Gastroesophageal sphincter (tissue), 4 donors: Measurements from ENCODE around the gene EHMT1. TPM values are rescaled to one million over a fixed set of nuclear protein-coding genes. Genes with fewer than 3 reads are reported as not detected.

Source experiments
- ATAC-seq: fragments of 150-250 bp; one replicate; pipeline ENCODE4 v1.9.1; 2016; ENCODE audit warnings: mild to moderate bottlenecking, moderate library complexity
- H3K27ac ChIP-seq, 4 donors: fragments of 200-600 bp; sonication (generic) in 3 of 4; 1 replicate in 3 of 4; 2 replicates in 1 of 4; pipeline ENCODE4 v1.5.1; 2016 to 2019
- H3K27me3 ChIP-seq: fragments of 200-600 bp; sonication (generic); one replicate; pipeline ENCODE4 v1.5.1; 2019
- H3K36me3 ChIP-seq, 2 donors: fragments of 200-600 bp; sonication (generic); one replicate each; pipeline ENCODE4 v1.5.1; 2019; ENCODE audit warnings: control low read depth in 1 of 2
- H3K4me1 ChIP-seq, 3 donors: fragments of 200-600 bp; sonication (generic); 1 replicate in 2 of 3; 2 replicates in 1 of 3; pipeline ENCODE4 v1.5.1; 2016 to 2019; ENCODE audit warnings: control low read depth in 2 of 3
- H3K4me3 ChIP-seq, 2 donors: fragments of 200-600 bp; sonication (generic); one replicate each; pipeline ENCODE4 v1.5.1; 2019; ENCODE audit warnings: mild to moderate bottlenecking in 1 of 2, moderate library complexity in 1 of 2
- H3K9me3 ChIP-seq, 3 donors: fragments of 200-600 bp; sonication (generic); one replicate each; pipeline ENCODE4 v1.5.1; 2017 to 2019; ENCODE audit warnings: control low read depth in 2 of 3
- EP300 ChIP-seq: sonication (generic); formaldehyde crosslinking; IDR thresholded peaks from one replicate; pipeline ENCODE4 v1.6.1; 2017; ENCODE audit warnings: antibody characterized with exemption, mild to moderate bottlenecking
- POLR2A ChIP-seq, 2 donors: fragments of 450-650 bp; IDR thresholded peaks; one replicate each; pipeline ENCODE4 v1.6.1; 2017; ENCODE audit warnings: antibody characterized with exemption in 2 of 2, mild to moderate bottlenecking in 2 of 2, moderate library complexity in 1 of 2
- POLR2AphosphoS5 ChIP-seq: sonication (generic); formaldehyde crosslinking; IDR thresholded peaks from one replicate; pipeline ENCODE4 v1.6.1; 2017; ENCODE audit warnings: antibody characterized with exemption
- WGBS, 2 donors: methylation state at CpG; one replicate each; pipeline ENCODE4 v1.1.5; 2018; ENCODE audit warnings: low coverage in 1 of 2; 5-methylcytosine and 5-hydroxymethylcytosine counted together
- total RNA-seq, 4 donors: library from RNA; depleted of rRNA; stranded (reverse); fragments of >200 nt; gene quantifications; one replicate each; pipeline ENCODE4 v1.1.0, GENCODE V29; 2016
- TF ChIP-seq, protein P1 (sequence below), 4 experiments: fragments of 200-600 bp in 2 of 4; fragments of 450-650 bp in 2 of 4; sonication (generic) in 1 of 4; IDR thresholded peaks; one replicate each; pipeline ENCODE4 v1.5.1; 2017 to 2019; ENCODE audit warnings: antibody characterized with exemption in 4 of 4, mild to moderate bottlenecking in 2 of 4, moderate library complexity in 2 of 4

The EHMT1 gene
- total RNA-seq, 4 donors from 2014 or later, result 49.2 to 79.7 (median 64.7) TPM

DNA sequence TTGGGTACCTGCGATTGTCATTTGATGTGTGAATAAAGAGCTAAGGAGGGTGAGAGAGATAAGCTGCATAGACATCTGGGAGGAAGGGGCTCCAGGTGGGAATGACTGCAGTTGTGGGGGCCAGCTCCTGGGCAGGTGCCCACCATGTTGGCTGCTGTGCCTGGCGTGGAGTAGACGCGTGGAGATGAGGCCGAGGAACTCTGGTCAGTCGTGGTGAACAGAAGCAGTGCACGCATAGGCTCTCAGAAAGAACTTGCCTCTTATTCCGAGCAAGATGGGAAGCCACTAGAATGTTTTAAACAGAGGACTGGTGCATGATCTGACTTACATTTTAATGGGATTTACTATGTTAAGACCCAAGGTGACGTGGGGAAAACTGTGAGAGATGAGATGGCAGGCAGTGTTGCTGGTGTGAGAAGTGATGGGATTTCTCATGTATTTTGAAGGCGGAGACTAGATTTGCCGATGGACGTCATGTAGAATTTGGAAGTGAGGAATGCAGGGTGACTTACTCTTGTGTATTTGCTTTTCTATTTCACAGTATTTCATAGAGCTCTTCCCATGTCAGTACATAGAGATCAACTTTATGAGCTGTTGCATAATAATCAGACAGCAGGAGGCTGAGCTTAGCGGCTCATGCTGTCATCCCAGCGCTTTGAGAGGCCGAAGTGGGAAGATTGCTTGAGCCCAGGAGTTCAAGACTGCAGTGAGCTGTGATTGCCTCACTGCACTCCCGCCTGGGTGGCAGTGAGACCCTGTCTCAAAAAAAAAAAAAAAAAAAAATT lies 71.1 kb downstream of the EHMT1 start:
- Histone ChIP-seq H3K27me3 (no peaks in the 10 kb centered on the region), H3K27ac (no peak overlapping the region), H3K9me3 (no peaks in the 10 kb centered on the region), H3K36me3 (no peaks in the 10 kb centered on the region), H3K4me3 (no peak overlapping the region), H3K4me1 (peaks cover 0 to 71% (median 9%) of the 10 kb centered on the region in 3 donors)
- 78 to 81% methylated on average over 8 to 13 of the region's 16 CpGs for WGBS, 2 donors
- TF ChIP-seq EP300, result no peak
- no peak for TF ChIP-seq POLR2AphosphoS5
- TF ChIP-seq, protein P1, sequence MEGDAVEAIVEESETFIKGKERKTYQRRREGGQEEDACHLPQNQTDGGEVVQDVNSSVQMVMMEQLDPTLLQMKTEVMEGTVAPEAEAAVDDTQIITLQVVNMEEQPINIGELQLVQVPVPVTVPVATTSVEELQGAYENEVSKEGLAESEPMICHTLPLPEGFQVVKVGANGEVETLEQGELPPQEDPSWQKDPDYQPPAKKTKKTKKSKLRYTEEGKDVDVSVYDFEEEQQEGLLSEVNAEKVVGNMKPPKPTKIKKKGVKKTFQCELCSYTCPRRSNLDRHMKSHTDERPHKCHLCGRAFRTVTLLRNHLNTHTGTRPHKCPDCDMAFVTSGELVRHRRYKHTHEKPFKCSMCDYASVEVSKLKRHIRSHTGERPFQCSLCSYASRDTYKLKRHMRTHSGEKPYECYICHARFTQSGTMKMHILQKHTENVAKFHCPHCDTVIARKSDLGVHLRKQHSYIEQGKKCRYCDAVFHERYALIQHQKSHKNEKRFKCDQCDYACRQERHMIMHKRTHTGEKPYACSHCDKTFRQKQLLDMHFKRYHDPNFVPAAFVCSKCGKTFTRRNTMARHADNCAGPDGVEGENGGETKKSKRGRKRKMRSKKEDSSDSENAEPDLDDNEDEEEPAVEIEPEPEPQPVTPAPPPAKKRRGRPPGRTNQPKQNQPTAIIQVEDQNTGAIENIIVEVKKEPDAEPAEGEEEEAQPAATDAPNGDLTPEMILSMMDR (IDR thresholded peaks at IDR 0.05), result no peak
- TF ChIP-seq POLR2A (IDR thresholded peaks at IDR 0.05), result no peak
- peak; percentile 77 for ATAC-seq

DNA sequence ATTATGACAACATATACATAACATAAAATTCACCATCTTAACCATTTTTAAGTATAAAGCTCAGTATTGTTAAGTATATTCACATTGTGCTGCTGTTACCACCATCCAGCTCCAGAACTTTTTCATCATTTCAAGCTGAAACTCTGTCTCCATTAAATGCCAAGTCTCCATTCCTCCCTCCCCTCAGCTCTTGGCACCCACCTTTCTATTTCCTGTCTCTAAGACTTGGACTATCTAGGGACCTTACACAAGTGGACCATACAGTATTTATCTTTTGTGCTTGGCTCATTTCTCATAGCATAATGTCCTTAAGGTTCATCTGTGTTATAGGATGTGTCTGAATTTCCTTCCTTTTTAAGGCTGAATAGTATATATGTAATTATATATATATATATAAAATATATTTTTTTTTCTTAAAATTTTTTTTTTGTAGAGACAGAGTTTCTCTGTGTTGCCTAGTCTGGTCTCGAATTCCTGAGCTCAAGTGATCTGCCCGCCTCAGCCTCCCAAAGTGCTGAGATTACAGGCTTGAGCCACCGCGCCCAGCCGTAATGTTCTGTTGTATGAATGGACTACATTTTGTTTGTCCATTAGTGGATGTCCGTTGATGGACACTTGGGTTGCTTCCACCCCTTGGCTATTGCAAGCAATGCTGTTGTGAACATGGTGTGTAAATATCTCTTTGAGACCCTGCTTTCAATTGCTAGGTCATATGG lies 72.3 kb downstream of the EHMT1 start:
- H3K36me3 ChIP-seq, result no peaks in the 10 kb centered on the region
- TF ChIP-seq POLR2AphosphoS5 (no peak), POLR2A (IDR thresholded peaks at IDR 0.05) (no peak), EP300 (no peak)
- TF ChIP-seq, protein P1 (IDR thresholded peaks at IDR 0.05), result no peak
- 85 to 90% methylated on average over 6 of the region's 6 CpGs for WGBS, 2 donors
- no peak overlapping the region for H3K27ac ChIP-seq
- no peak overlapping the region for H3K4me3 ChIP-seq
- H3K9me3 ChIP-seq, result no peaks in the 10 kb centered on the region
- ATAC-seq, result no peak
- no peaks in the 10 kb centered on the region for H3K27me3 ChIP-seq
- H3K4me1 ChIP-seq, result peaks cover 0 to 78% (median 17%) of the 10 kb centered on the region in 3 donors

DNA sequence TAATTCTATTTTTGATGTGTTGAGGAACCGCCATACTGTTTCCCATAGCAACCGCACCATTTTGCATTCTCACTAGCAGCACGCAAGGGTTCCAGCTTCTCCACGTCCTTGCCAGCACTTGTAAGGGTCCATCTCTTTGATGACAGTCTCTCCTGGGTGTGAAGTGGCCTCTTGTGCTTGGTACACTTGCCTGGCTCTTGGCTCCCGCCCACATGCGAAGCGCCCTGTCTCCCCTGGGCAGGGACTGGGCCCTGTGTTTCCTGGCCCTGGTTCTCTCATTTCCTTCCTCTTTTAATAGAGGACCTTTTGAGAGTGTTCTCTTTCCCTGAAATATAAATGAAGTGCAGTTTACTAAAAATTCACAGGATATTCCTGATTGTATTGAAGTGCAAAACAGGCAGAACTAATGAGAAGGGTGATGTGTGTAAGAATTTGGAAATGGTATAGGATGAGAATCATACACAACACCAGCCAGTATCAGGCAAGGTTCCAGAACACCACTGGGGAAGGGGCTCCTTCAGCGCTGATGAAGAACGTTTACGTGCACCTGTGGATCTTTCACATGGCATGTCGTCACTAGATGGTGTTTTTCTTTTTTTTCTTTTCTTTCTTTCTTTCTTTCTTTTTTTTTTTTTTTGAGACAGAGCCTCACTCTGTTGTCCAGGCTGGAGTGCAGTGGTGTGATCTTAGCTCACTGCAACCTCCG lies 73.0 kb downstream of the EHMT1 start:
- TF ChIP-seq POLR2AphosphoS5 (no peak), POLR2A (IDR thresholded peaks at IDR 0.05) (no peak), EP300 (no peak)
- TF ChIP-seq, protein P1 (IDR thresholded peaks at IDR 0.05), result no peak
- no peak for ATAC-seq
- Histone ChIP-seq H3K27me3 (no peaks in the 10 kb centered on the region), H3K9me3 (no peaks in the 10 kb centered on the region), H3K36me3 (no peaks in the 10 kb centered on the region), H3K27ac (no peak overlapping the region), H3K4me1 (peaks cover 0 to 85% (median 17%) of the 10 kb centered on the region in 3 donors), H3K4me3 (no peak overlapping the region)
- WGBS, 2 donors, result 73 to 80% methylated on average over 7 to 9 of the region's 12 CpGs

DNA sequence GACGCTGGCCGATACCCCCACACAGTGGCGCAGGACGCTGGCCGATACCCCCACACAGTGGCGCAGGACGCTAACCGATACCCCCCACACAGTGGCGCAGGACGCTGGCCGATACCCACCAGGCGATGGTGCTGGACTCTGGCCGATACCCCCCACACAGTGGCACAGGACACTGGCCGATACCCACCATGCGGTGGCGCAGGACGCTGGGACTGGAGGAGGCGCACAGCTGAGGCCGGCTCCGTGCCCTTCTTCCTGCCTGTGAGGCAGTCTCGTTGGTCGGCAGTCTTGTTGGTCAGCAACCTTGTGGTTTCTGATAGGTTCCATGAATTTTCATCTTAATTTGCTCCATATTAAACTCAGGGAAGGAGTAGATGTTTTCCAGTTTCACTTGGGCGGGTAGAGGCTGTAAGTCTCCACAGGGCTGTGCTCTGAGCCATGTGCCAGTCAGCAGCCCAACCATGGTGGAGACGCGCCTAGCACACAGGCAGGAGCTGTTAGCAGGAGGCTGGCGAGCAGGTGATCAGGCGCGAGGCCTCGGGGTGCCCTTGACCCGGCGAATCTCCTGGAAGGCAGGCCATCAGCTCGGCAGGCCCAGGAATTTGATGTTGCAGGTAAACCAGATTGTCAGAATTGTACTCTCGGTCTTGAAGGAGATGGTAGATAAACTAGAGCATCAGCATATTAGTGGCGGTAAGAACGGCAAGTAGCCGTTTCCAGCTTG lies 75.6 kb downstream of the EHMT1 start:
- no peak overlapping the region for H3K27ac ChIP-seq
- no peak for TF ChIP-seq POLR2A (IDR thresholded peaks at IDR 0.05)
- no peak for TF ChIP-seq EP300
- TF ChIP-seq, protein P1 (IDR thresholded peaks at IDR 0.05), result no peak
- TF ChIP-seq POLR2AphosphoS5, result no peak
- no peaks in the 10 kb centered on the region for H3K36me3 ChIP-seq
- H3K4me3 ChIP-seq, result no peak overlapping the region
- H3K9me3 ChIP-seq, result no peaks in the 10 kb centered on the region
- no peaks in the 10 kb centered on the region for H3K27me3 ChIP-seq
- H3K4me1 ChIP-seq, result peaks cover 0 to 65% (median 17%) of the 10 kb centered on the region in 3 donors
- 88 to 89% methylated on average over 9 to 11 of the region's 36 CpGs for WGBS, 2 donors
- no peak for ATAC-seq
